Sigmoid colon (tissue), 4 donors: ENCODE data around the gene RNF217.

Experiments used
- CTCF ChIP-seq, 4 experiments: fragments of 450-650 bp in 3 of 4; fragments of 200-600 bp in 1 of 4; IDR thresholded peaks; one replicate each; pipeline ENCODE4 v1.5.1; 2016 to 2019; ENCODE audit warnings: antibody characterized with exemption in 4 of 4, mild to moderate bottlenecking in 3 of 4, moderate library complexity in 2 of 4
- EP300 ChIP-seq, 4 donors: sonication (generic); formaldehyde crosslinking; IDR thresholded peaks; one replicate each; pipeline ENCODE4 v1.6.1; 2017; ENCODE audit warnings: antibody characterized with exemption in 4 of 4
- POLR2A ChIP-seq, 2 donors: fragments of 450-650 bp; IDR thresholded peaks; one replicate each; pipeline ENCODE4 v1.6.1; 2016; ENCODE audit warnings: antibody characterized with exemption in 2 of 2, mild to moderate bottlenecking in 2 of 2, moderate library complexity in 2 of 2
- POLR2AphosphoS5 ChIP-seq, 4 donors: sonication (generic); formaldehyde crosslinking; IDR thresholded peaks; one replicate each; pipeline ENCODE4 v1.6.1; 2017; ENCODE audit warnings: antibody characterized with exemption in 4 of 4

GRCh38 chr6:125057392-125058246 is 95.4 kb downstream of the RNF217 start:
- TF ChIP-seq POLR2A (IDR thresholded peaks at IDR 0.05) = no peak
- no peak for TF ChIP-seq CTCF (IDR thresholded peaks at IDR 0.05)
- no peak for TF ChIP-seq EP300 (IDR thresholded peaks at IDR 0.05)
- TF ChIP-seq POLR2AphosphoS5 (IDR thresholded peaks at IDR 0.05) = no peak
